Measurements from ENCODE around the gene CNGA4. TPM values are rescaled to one million over a fixed set of nuclear protein-coding genes. Genes with fewer than 3 reads are reported as not detected.

CNGA4 gene
- total and polyA plus RNA-seq, 2 of the 4 experiments (the other 2 are of a cell fraction), result under 0.01 to 0.12 TPM

DNA sequence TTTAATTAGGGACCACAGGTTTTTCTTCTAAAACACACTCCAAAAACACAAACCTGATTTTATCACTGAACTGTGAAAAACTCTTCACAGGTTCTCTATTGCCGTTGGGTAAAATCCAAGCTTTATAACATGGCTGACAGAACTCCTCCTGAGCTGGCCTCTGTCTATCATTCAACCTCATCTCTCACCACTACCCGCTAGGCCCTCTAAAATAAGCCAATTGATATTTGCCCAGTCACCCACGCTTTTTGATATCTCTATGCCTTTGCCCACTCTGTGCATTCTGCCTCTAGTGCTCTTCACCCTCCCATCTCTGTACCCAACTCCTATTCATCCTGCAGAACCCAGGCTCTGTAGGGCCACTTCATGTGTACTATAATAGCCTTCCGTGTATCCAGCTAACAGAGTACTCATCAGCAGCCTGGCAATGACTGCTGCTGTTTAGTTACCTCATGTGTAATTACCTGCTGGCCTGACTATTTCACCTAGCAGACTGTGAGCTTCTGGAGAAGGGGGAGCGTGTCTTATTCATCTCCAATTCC lies 1.1 kb upstream of the CNGA4 start:
- no peaks in the 10 kb centered on the region for H4K20me1 ChIP-seq (ENCODE audit: insufficient read depth, low read length)
- in situ Hi-C loops (cut with MboI; ENCODE audit: low sequenced_read_pairs) (no loop called here), intact Hi-C loops (cut with micrococcal nuclease) (no loop called here), dilution Hi-C loops (cut with HindIII; ENCODE audit: low sequenced_read_pairs, unreplicated experiment) (no loop called here)
- H2AFZ ChIP-seq (replicated peaks; ENCODE audit: low read length, poor library complexity), result no peak overlapping the region
- no peaks in the 10 kb centered on the region for H3K4me1 ChIP-seq (ENCODE audit: control insufficient read depth, insufficient read depth, low read length)
- H3K9me1 ChIP-seq (ENCODE audit: insufficient read depth, low read length), result 0 out of 2 replicates have a peak, but pooled peaks cover 6% of the 10 kb centered on the region
- TF ChIP-seq FOS (IDR thresholded peaks at IDR 0.05; ENCODE audit: low read depth, low read length), result no peak
- TF ChIP-seq BHLHE40 (IDR thresholded peaks at IDR 0.05; ENCODE audit: low read depth, low read length), result no peak
- no peak for TF ChIP-seq MAFK (IDR thresholded peaks at IDR 0.05; ENCODE audit: low read depth, low read length)
- TF ChIP-seq RAD21 (IDR thresholded peaks at IDR 0.05; ENCODE audit: low read length), result no peak
- TF ChIP-seq MAZ (IDR thresholded peaks at IDR 0.05; ENCODE audit: borderline replicate concordance, low read depth, low read length), result no peak
- TF ChIP-seq RCOR1 (IDR thresholded peaks at IDR 0.05; ENCODE audit: insufficient replicate concordance, low read length), result no peak
- no peak for TF ChIP-seq RFX5 (IDR thresholded peaks at IDR 0.05; ENCODE audit: low read depth, low read length)
- no peak for TF ChIP-seq ELK1 (IDR thresholded peaks at IDR 0.05; ENCODE audit: borderline replicate concordance, low read depth, low read length)
- no peak for TF ChIP-seq USF2 (IDR thresholded peaks at IDR 0.05; ENCODE audit: low read depth, low read length)
- TF ChIP-seq CHD1 (IDR thresholded peaks at IDR 0.05; ENCODE audit: low read depth, low read length), result no peak
- TF ChIP-seq POLR2A (IDR thresholded peaks at IDR 0.05; ENCODE audit: low read depth, low read length), result no peak
- TF ChIP-seq MXI1 (IDR thresholded peaks at IDR 0.05; ENCODE audit: borderline replicate concordance, low read depth, low read length), result no peak
- TF ChIP-seq, protein P1, sequence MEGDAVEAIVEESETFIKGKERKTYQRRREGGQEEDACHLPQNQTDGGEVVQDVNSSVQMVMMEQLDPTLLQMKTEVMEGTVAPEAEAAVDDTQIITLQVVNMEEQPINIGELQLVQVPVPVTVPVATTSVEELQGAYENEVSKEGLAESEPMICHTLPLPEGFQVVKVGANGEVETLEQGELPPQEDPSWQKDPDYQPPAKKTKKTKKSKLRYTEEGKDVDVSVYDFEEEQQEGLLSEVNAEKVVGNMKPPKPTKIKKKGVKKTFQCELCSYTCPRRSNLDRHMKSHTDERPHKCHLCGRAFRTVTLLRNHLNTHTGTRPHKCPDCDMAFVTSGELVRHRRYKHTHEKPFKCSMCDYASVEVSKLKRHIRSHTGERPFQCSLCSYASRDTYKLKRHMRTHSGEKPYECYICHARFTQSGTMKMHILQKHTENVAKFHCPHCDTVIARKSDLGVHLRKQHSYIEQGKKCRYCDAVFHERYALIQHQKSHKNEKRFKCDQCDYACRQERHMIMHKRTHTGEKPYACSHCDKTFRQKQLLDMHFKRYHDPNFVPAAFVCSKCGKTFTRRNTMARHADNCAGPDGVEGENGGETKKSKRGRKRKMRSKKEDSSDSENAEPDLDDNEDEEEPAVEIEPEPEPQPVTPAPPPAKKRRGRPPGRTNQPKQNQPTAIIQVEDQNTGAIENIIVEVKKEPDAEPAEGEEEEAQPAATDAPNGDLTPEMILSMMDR (conservative IDR thresholded peaks at IDR 0.05; ENCODE audit: low read depth, low read length), result no peak
- no peak for TF ChIP-seq NFE2L2 (IDR thresholded peaks at IDR 0.05; ENCODE audit: low read depth, low read length)
- TF ChIP-seq SMC3 (IDR thresholded peaks at IDR 0.05; ENCODE audit: low read depth, low read length), result no peak
- no peak for TF ChIP-seq CEBPB (IDR thresholded peaks at IDR 0.05; ENCODE audit: low read depth, low read length)
- H2AK5ac ChIP-seq (ENCODE audit: low read depth, low read length), result no peak overlapping the region
- ChIA-PET POLR2A (ENCODE audit: unreplicated experiment) (no interaction called here), CTCF (interaction anchor here (0.6 to 1.9 kb wide), 3 partner anchors 13 to 125 kb away, joined by 3 to 4 read pairs (median 3); no protein-coding TSS in a partner anchor)
- no peak overlapping the region for H4K5ac ChIP-seq (ENCODE audit: low read depth, low read length)
- ATAC-seq (ENCODE audit: low read depth) (no peak), DNase-seq (no peak)
- no peaks in the 10 kb centered on the region for H3K36me3 ChIP-seq (ENCODE audit: control insufficient read depth, insufficient read depth, low read length)
- no peak overlapping the region for H3K4me2 ChIP-seq (ENCODE audit: low read depth, low read length)
- H3K14ac ChIP-seq (replicated peaks; ENCODE audit: low read depth, low read length), result no peak overlapping the region
- peaks cover 19% of the 10 kb centered on the region for H3K27me3 ChIP-seq (ENCODE audit: control insufficient read depth, insufficient read depth, low read length)
- H2BK15ac ChIP-seq (ENCODE audit: low read depth, low read length), result no peak overlapping the region
- H2AK9ac ChIP-seq (replicated peaks; ENCODE audit: low read depth, low read length, poor library complexity), result no peak overlapping the region
- H2BK120ac ChIP-seq (ENCODE audit: low read depth, low read length), result no peak overlapping the region
- no peaks in the 10 kb centered on the region for H3K9me3 ChIP-seq (ENCODE audit: control insufficient read depth, insufficient read depth, low read length)
- H3K9ac ChIP-seq (ENCODE audit: low read depth, low read length), result no peak overlapping the region
- no peak overlapping the region for H3K23ac ChIP-seq (ENCODE audit: low read depth, low read length)
- no peak overlapping the region for H3K18ac ChIP-seq (ENCODE audit: low read depth, low read length)
- no peak overlapping the region for H3K4ac ChIP-seq (ENCODE audit: low read depth, low read length)
- 78% methylated on average over 3 of the region's 5 CpGs; no CpG with 5 or more reads in 1 of the 2 experiments for WGBS, 2 experiments (ENCODE audit: extremely low coverage in 2 of 2, insufficient read length in 1 of 2)
- H2BK5ac ChIP-seq (ENCODE audit: low read depth, low read length, poor library complexity, severe bottlenecking), result no peak overlapping the region
- H4K8ac ChIP-seq (ENCODE audit: low read depth in 2 of 2, low read length in 2 of 2), result no peak overlapping the region
- no peak overlapping the region for H3K56ac ChIP-seq (ENCODE audit: extremely low read depth, insufficient read depth, low read length)
- H4K91ac ChIP-seq (ENCODE audit: insufficient read depth, low read depth, low read length), result no peak overlapping the region
- peaks cover 14 to 17% of the 10 kb centered on the region in 2 experiments for H3K79me1 ChIP-seq (ENCODE audit: low read depth in 1 of 2, low read length in 2 of 2)
- no peak overlapping the region for H3K27ac ChIP-seq (ENCODE audit: insufficient read depth, low read length)
- no peak overlapping the region for H3K4me3 ChIP-seq (ENCODE audit: insufficient read depth, low read depth, low read length)
- H2BK20ac ChIP-seq (ENCODE audit: low read depth, low read length), result no peak overlapping the region
- no TSS peak for BruUV-seq (replicated peaks)
